Measurements from ENCODE around the gene UTP25. TPM values are rescaled to one million over a fixed set of nuclear protein-coding genes. Genes with fewer than 3 reads are reported as not detected.
"Not testable (repeated sequence)": the region's sequence is repeated elsewhere in the genome, so short reads cannot be mapped to it uniquely, and the experiment has no call there.

UTP25 gene
- polyA plus RNA-seq, 4 donors: 8.1 to 11.1 (median 10.5) TPM

DNA sequence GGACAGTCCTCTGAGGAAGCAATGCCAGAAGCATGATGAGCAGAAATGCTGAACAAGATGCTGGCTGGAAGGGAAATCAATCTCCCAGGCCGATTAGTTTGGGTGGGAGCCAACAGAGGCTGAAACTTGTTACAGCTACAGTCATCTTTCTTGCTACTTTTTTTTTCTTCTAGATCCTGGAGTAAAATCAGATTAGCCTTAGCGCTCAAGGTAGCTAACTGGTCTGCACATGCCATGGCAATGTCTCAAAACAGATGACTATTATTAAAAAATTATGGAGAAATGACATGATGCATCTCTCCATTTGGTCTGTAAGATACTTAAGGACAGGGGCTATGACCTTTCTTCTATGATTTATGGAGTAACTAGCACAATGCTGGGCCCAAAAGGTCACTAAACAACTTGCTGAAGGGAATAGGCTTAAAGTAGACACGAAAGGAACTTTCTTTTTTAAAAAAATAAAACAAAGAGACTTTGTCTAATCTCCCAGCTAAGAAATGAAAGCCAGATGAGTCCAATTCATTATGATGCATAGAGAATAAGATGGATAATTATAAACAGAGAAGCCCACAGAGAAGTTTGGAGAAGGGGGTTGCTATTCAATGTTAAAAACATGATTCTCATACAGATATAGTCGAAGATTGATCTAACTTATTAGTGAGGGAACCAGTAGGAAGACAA is 42.5 kb downstream of the UTP25 start:
- DNase-seq (ENCODE audit: low read depth in 4 of 4, low spot score in 3 of 4): no peak

DNA sequence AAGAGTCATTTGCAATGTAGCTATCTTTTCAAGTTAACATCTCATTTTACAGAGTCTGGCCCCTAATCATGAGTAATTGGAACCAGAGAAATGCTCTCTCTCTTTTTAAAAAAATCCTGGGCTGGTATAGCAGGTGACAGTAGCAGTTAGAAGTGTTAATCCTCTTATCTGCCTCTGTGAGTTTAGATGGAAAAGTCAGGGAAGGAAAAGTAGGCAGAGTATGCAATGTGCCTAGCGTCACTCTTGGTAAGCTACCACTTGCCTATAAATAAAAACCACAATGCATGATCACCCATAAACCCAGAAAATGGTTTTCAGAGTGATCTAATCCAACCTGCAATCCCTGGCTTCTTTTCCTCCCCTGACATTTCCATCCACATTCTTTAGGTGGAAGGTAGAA is 43.2 kb downstream of the UTP25 start:
- no peak for DNase-seq (ENCODE audit: low read depth in 4 of 4, low spot score in 3 of 4)

DNA sequence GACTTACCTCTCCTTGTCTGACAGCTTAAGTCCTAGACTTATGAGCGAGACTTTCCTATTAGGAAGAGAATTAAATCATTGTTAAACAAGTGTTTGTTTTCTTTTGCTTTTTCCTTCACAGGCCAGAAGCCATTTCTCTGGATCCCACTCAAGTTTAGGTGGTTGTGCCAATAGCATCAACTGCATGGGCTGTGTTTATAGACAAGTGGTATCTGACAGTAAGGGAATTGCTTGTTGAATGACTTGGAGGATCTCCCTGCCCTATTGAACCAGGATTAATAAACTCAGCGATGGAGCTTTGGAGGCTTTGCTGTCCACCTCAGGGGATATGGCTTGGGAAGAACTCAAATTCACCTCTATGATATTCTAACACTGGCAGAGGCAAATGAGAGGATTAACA is 43.7 kb downstream of the UTP25 start:
- DNase-seq (ENCODE audit: low read depth in 4 of 4, low spot score in 3 of 4): no peak

DNA sequence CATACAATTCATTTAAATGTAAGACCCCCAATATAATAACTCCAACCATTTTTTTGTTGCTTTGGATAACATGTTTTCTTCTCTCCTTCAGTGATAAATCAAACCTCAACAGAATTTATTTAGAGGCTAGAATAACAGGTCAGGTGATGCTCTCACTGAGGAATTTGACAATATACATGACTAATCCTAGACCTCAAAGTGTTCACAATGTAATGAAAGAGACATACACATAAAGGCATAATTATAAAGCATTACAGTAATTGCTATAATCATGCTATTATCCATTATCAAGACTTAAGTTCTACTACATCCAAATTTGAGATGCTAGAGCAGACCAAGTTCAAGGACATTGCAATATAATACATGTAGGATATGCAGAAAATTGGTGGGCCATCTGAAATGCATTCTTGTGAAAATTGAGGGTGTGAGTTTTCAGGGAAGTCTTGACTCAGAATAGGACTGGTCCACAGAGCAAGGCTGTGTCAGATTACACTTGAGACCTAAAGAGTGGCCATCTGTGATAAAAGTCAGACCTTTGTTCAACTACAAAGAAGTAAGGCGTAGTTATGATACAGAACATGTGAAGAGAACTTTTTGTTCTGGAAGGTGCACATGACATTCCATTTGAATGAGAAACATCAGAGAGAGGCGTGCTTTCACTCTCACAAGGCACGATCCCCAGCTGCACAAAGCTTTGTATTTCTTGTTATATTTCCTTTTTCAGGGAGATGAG is 45.5 kb downstream of the UTP25 start:
- no peak for DNase-seq (ENCODE audit: low read depth in 4 of 4, low spot score in 3 of 4)

DNA sequence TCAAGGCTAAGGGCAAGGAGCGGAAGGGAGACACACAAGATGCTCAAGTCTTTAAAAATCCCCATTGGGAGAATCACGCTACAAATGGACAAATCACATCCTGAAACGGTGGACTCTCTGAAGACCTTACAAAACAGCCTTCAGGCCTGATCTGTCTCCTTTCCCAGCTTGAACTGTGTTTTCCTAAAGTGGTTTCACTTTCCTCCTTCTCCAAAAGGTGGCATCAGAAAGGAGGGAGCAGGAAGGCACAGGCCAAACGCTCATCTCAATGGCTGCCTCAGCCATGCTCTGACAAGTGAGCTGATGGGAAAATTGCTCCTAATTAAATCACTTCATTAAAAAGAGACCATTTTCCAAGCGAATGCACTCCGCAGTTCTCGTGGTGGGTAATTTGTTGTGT is 47.7 kb downstream of the UTP25 start:
- DNase-seq (ENCODE audit: low read depth in 4 of 4, low spot score in 3 of 4): no peak

DNA sequence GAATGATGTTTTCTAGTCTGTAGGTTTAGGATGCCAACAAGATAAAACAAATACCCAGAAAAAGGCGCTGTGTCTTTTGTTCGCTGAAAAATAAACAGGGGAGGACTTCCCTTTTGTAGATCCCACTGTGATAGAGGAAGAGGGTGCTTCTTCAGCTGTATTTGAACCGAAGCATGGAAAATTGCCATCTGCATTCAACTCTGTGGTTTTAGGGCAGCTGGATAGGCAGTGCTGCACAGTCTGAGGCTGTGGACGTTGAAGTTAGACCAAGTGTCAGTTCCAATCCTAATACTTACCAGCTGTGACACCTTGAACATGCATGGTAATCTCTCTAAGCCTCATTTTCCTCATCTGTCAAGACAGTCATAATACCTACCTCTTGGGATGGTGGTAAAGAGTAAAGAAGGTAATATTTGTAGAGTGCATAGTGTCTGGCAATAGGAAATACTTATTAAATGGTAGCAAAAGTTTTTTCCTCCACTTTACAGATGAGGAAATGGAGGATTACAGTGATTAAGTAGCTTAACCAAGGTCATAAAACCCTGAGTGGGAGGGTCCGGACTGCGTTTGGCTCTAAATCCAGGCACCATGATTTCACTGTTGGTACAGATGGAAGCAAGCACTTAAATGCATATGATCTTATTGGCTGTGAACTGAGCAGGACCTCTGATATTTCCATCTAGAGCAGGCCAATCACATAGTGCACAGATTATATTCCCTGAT is 48.5 kb downstream of the UTP25 start:
- DNase-seq (ENCODE audit: low read depth in 4 of 4, low spot score in 3 of 4): no peak

DNA sequence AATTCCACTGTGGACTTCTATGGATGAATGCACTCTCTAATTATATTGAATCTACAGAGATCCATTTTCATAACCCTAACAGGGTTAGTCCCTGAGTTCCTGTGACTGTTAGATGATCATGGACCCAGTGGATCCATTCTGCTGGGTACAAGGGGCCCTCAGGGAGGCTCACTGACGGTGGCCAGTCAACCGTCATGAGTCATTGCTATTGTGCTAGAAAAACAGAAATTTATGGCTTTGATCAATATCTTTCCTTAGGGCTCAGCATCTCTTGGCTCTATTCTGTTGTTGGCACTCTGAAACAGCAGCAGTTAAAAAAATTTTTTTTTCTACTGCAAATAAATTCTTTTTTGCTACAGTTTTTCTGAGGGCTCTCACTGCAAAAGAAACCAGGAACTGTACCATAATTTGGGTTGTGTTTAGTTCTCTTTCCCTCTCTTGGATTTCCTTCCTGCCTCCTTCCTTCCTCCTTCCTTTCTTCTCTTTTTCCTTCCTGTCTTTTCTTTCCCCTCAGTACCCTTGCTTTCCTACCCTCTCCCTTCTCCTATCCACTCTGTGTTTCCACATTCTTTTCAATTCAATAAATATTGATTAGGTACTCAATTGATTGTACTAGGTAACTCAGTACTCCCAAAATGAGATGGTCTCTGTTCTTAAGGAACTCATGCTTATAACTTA is 49.5 kb downstream of the UTP25 start:
- no peak for DNase-seq (ENCODE audit: low read depth in 4 of 4, low spot score in 3 of 4)

DNA sequence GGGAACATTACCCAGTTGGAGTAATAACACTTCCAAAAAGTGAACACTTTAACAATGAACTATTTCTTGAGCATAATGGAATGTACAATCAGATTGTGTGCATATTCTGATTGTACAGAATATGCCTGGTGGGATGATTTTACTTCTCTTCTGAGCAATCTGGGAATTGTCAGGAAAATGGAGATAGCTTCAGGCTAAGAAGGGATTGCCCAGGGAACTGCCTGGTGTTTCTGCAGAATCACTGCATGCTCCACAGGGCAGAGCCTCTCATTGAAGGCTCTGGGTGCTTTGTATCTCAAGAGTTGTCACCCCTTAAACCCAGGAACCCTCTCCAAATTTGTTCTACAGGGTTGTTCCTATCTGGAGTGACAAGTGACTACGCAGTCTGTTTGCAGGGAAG is 51.2 kb downstream of the UTP25 start:
- no peak for DNase-seq (ENCODE audit: low read depth in 4 of 4, low spot score in 3 of 4)

DNA sequence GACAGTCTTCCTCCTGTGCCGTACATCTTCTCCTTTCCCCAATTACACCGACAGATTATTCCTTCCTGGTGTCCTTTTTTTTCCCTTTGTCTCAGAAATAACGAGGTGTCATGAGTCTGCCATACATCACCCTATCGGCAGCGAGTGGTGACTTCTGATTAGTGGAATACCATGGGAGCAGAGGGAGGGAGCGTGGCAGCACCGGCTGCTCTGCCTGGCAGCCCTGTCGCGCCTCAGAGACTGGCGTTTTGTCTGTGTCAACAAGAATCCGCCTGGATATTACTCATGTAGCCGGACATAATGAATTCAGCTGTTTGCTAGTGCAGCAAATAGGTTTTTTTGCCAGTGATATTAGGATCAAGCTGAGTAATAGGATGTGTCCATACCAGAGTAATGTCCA is 51.8 kb downstream of the UTP25 start:
- DNase-seq (ENCODE audit: low read depth in 4 of 4, low spot score in 3 of 4): no peak

DNA sequence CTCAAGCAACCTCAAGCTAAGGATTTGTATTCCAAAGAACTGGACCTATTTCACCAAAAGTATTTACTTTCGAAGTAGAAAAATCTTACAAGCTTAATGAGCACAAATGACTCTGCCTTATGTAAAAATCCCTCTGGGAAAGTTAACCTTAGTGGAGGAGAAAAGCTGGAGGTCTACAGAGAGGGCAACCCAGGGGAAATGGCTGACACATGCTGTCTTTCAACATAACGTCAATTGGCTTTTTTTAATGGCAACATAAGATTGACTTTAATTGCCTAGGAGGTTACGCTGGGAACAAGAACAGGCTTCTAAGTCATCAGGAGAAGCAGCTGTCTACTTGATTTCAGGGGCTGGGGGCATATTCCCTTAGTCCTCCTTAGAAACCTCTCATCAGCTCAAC is 52.3 kb downstream of the UTP25 start:
- no peak for DNase-seq (ENCODE audit: low read depth in 4 of 4, low spot score in 3 of 4)

DNA sequence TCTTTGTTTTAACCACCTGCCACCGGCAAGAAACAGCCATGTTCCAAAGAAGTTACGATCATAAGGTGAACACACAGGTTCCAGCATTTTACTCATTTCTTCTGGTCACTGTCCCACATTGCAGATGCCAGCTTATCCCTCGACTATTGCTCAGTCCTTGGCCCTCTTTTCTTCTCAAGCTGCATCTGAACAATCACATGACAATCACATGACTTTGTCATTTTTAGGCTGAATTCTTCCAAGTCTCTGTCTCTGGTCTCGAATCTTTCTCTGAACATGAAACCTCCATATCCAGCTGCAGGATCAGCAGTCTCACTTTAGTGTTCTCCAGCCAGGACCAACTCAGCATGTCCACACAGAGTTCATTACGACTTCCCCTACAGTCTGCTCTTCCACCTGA is 53.8 kb downstream of the UTP25 start:
- no peak for DNase-seq (ENCODE audit: low read depth in 4 of 4, low spot score in 3 of 4)

DNA sequence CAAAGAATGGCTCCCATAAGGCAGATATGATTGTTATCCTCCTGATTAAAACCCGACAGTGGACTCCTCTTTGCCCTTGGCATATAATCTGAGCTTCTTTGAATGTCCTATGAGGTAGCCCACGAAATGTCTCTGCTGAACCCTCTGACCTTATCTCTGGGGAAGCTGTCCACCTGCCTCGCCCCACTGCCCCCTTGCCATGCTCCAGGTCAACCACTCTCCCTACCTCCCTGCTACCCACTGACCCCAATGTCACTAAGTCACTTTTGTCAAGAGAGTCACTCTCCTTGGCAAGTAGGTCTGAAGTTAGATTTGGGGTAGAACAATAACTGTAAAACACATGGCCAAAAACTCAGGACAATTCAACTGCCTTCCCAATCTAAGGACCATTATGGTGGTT is 54.5 kb downstream of the UTP25 start:
- no peak for DNase-seq (ENCODE audit: low read depth in 4 of 4, low spot score in 3 of 4)

DNA sequence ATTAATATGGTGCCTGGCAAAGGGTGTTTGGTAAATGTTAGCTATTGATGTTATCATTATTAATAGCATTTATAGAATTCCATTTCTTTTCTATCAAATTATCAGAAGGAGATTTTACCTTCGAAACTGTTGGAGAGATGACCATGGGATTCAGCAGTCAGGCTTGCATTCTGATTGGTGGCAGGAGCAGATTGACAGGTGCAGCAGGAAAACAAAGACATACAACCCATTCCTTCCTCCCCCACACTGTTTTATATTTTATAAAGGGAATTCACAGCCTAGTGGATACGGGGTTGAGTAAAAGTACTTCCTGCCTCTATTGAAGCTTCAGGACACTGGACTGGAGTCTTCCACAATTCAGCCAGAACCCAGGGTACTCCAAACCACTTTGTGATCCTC is 55.2 kb downstream of the UTP25 start:
- no peak for DNase-seq (ENCODE audit: low read depth in 4 of 4, low spot score in 3 of 4)

DNA sequence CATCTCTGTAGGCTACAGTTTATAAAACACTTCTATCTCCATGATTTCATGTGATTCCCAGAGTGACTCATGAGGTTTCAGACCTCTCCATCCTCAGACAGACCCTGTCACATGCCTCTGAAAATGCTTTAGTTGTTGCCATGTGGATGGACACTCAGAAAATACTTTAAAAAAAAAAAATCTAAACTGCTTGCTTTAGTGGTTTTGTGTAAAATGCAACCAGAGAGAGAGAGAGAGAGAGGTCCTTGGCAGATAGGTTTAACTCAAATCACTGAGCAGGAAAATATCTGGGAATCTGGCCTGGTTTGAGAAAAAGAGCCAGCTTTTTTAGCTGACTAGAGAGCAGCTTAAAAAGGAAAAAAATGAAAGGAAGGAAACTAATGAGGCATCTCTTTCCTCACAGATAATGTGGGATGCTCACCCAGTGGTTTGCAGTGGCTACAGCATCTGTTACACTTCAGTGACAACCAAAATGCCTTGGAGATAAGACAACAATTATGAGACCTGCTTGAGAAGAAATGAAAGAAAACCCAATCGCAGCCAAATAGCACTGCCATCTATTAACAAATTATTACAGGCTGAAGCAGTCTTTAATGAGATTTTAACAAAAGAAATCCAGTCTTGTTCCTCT is 55.7 kb downstream of the UTP25 start:
- no peak for DNase-seq (ENCODE audit: low read depth in 4 of 4, low spot score in 3 of 4)

DNA sequence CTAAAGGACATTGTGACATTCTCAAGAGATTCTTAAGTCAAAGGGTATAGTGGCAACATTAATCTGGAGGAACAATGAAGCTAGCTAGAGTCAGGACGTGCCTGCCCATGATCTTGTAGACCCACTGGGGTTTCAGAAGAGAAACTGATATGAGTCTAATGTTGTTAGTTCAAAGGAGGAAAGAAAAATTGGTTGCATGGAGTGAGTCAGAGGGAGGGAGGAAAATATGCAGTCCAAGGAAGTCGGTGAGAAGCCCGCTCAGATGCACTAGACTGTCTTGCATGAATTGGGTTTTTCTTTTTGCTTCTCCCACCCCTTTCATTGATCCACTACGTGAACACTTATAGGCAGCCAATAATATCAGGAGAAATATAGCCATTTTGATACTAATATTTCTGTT is 56.5 kb downstream of the UTP25 start:
- no peak for DNase-seq (ENCODE audit: low read depth in 4 of 4, low spot score in 3 of 4)

DNA sequence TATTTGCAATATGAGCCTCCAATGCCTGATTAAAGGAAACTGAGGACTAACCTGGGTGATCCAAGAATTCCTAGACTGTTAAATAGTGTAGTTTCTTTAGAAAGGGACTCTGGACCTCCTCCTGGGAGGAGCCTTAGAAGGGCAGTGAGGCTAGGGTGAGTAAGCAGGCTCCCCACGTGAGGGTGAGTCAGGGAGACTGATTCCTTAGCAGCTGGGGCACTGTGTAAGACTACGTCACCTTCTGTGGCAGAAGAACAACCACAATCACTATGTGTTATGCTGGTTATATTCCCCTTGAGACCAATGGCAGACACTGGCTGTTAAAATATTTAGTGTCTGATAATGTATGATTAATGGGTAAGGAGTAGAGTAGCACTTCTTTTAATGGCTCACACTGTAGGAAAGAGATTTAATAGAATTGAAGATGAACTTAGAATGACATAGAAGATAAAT is 56.9 kb downstream of the UTP25 start:
- DNase-seq (ENCODE audit: low read depth in 4 of 4, low spot score in 3 of 4): no peak

DNA sequence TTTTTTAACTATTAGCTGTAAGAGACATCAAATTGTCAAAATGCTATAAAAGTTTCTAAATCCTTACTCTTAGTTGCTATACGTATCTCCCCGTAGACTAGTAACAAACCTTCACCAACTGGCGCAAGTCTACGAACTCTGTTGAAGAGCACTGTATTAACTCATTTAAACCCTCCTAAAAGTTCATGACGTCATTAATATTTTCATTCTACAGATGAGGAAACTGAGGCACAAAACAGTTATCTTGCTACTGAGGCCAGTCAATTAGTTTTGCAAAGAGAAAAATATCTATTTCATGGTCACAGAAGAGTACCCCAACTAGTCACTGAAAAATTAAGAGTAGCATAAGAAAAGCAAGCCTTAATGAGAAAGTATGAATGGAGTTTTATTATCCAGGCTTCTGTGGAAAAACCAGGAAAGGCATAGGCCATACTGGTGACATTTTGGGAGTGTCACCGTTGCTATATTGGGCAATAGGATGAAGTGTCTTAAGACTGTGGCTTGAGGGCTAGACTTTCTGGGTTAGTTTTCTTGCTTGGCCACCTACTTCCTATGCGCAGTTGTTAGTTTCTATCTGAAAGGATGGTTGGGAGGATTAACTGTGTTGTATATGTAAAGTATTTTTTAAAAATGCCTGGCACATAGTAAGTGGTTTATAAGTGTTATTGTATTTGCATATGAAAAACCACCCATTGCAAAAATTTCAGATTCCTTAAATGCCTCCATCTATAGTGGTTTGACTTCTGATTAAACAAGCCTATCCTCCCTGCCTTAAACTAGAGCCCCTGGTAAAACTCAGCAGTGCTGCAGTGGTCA is 57.8 kb downstream of the UTP25 start:
- DNase-seq (ENCODE audit: low read depth in 4 of 4, low spot score in 3 of 4): no peak

DNA sequence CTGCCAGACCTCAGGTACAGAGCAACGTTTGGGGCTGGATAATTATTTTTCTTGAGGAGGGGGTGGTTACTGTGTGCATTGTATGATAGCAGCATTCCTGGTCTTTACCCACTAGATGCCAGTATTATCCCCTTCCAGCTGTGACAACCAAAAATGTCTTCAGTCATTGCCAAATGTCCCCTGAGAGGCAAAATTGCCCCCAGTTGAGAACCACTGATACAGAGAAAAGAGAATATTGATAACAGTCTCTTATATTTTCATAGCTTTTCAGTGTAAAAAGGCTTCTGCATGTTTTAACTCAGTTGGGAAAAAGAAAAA is 58.4 kb downstream of the UTP25 start:
- no peak for DNase-seq (ENCODE audit: low read depth in 4 of 4, low spot score in 3 of 4)

DNA sequence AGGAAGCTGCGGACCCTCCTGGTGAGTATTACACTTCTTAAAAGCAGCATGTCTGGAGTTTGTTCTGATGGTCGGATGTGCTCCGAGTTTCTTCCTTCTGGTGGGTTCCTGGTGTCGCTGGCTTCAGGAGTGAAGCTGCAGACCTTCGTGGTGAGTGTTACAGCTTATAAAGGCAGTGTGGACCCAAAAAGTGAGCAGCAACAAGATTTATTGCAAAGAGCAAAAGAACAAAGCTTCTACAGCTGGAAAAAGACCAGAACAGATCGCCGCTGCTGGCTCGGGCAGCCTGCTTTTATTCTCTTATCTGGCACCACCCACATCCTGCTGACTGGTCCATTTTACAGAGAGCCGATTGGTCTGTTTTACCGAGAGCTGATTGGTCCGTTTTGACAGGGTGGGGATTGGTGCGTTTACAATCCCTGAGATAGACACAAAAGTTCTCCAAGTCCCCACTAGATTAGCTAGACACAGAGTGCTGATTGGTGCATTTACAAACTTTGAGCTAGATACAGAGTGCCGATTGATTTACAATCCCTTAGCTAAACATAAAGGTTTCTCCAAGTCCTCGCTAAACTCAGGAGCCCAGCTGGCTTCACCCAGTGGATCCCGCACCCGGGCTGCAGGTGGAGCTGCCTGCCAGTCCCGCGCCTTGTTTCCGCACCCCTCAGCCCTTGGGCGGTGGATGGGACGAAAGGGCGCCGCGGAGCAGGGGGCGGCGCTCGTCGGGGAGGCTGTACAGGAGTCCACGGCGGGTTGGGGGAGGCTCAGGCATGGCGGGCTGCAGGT is 60.7 kb downstream of the UTP25 start:
- DNase-seq (ENCODE audit: low read depth in 4 of 4, low spot score in 3 of 4): not testable (repeated sequence)
